HG03045 (cell line): Measurements from ENCODE around the gene ACTL10.

Experiments
- ATAC-seq: cut with Tn5 transposase; IDR thresholded peaks from one replicate; pipeline ENCODE4 v1.9.1; 2021; ENCODE audit warnings: mild to moderate bottlenecking, moderate library complexity; ENCODE audit not compliant: unreplicated experiment

ACTL10 gene

GRCh38 chr20:33663161-33664084 lies 3.3 kb upstream of the ACTL10 start:
- peak; percentile 30 for ATAC-seq

- ATAC-seq, result no peak
These were observed 2.5 kb upstream of the ACTL10 start for GRCh38 chr20:33664085-33664761.

- no peak for ATAC-seq
These were observed 2.0 kb upstream of the ACTL10 start for GRCh38 chr20:33664762-33665144.

GRCh38 chr20:33667245-33667675 lies 517 bp downstream of the ACTL10 start:
- peak; percentile 16 for ATAC-seq

GRCh38 chr20:33667676-33668465 lies 1.1 kb downstream of the ACTL10 start:
- ATAC-seq, result peak; percentile 41

GRCh38 chr20:33668466-33669155 lies 1.9 kb downstream of the ACTL10 start:
- ATAC-seq, result no peak

- ATAC-seq, result no peak
These were observed 2.5 kb downstream of the ACTL10 start for GRCh38 chr20:33669224-33669623.

- no peak for ATAC-seq
These were observed 3.3 kb downstream of the ACTL10 start for GRCh38 chr20:33669873-33670640.

- no peak for ATAC-seq
These were observed 4.2 kb downstream of the ACTL10 start for GRCh38 chr20:33670715-33671499.

- ATAC-seq, result no peak
These were observed 5.0 kb downstream of the ACTL10 start for GRCh38 chr20:33671573-33672288.

- ATAC-seq, result no peak
These were observed 5.8 kb downstream of the ACTL10 start for GRCh38 chr20:33672426-33673113.

GRCh38 chr20:33673114-33673409 lies 6.3 kb downstream of the ACTL10 start:
- no peak for ATAC-seq

GRCh38 chr20:33673410-33674293 lies 6.9 kb downstream of the ACTL10 start:
- ATAC-seq, result no peak

- peak; percentile 63 for ATAC-seq
These were observed 7.8 kb downstream of the ACTL10 start, which contains the start of gene NECAB3 for GRCh38 chr20:33674294-33675135. TSS of gene NECAB3 (minus strand) at chr20:33674428. CDS start at chr20:33674352, 76 bp downstream.

GRCh38 chr20:33675136-33675959 lies 8.6 kb downstream of the ACTL10 start:
- ATAC-seq, result no peak
